ENCODE measurements around the gene SCAMP4. TPM values are rescaled to one million over a fixed set of nuclear protein-coding genes. Genes with fewer than 3 reads are reported as not detected.

SCAMP4 gene
- total RNA-seq, 1 donor from 2014 or later = 65.0 TPM

GRCh38 chr19:1953441-1954094, 48.4 kb downstream of the SCAMP4 start:
- no peak for TF ChIP-seq CTCF (IDR thresholded peaks at IDR 0.05)
- intact Hi-C loops (cut with DNase I) = no loop called here
- Histone ChIP-seq H3K36me3 (peaks cover 11% of the 10 kb centered on the region), H3K4me3 (no peak overlapping the region), H3K27me3 (ENCODE audit: low read depth) (no peaks in the 10 kb centered on the region), H3K27ac (no peak overlapping the region), H3K9me3 (no peaks in the 10 kb centered on the region), H3K4me1 (no peaks in the 10 kb centered on the region)
- ATAC-seq = no peak
- no peak for DNase-seq

- intact Hi-C loops (cut with DNase I) = no loop called here
- no peak for ATAC-seq
Observed at GRCh38 chr19:1954532-1954933, 49.3 kb downstream of the SCAMP4 start.

GRCh38 chr19:1955171-1956121, 50.2 kb downstream of the SCAMP4 start:
- Histone ChIP-seq H3K27ac (no peak overlapping the region), H3K9me3 (no peaks in the 10 kb centered on the region), H3K27me3 (ENCODE audit: low read depth) (no peaks in the 10 kb centered on the region), H3K4me3 (no peak overlapping the region), H3K36me3 (peaks cover 11% of the 10 kb centered on the region), H3K4me1 (no peaks in the 10 kb centered on the region)
- no peak for TF ChIP-seq CTCF (IDR thresholded peaks at IDR 0.05)
- DNase-seq = no peak
- peak in 1 of 2 donors; percentile 3 for ATAC-seq
- intact Hi-C loops (cut with DNase I) = no loop called here

More at GRCh38 chr19:1954532-1954933, 49.3 kb downstream of the SCAMP4 start:
- no peaks in the 10 kb centered on the region for H3K4me1 ChIP-seq
- no peak overlapping the region for H3K4me3 ChIP-seq
- no peaks in the 10 kb centered on the region for H3K9me3 ChIP-seq
- H3K27me3 ChIP-seq (ENCODE audit: low read depth) = no peaks in the 10 kb centered on the region
- DNase-seq = no peak
- H3K36me3 ChIP-seq = peaks cover 11% of the 10 kb centered on the region
- no peak overlapping the region for H3K27ac ChIP-seq
- TF ChIP-seq CTCF (IDR thresholded peaks at IDR 0.05) = no peak

- Histone ChIP-seq H3K27me3 (ENCODE audit: low read depth) (no peaks in the 10 kb centered on the region), H3K9me3 (no peaks in the 10 kb centered on the region), H3K4me3 (no peak overlapping the region), H3K36me3 (peaks cover 11% of the 10 kb centered on the region), H3K4me1 (no peaks in the 10 kb centered on the region), H3K27ac (no peak overlapping the region)
- no peak for TF ChIP-seq CTCF (IDR thresholded peaks at IDR 0.05)
- ATAC-seq (no peak), DNase-seq (no peak)
- intact Hi-C loops (cut with DNase I) = no loop called here
Observed at GRCh38 chr19:1956122-1956494, 50.9 kb downstream of the SCAMP4 start.

GRCh38 chr19:1956868-1957492, 51.8 kb downstream of the SCAMP4 start:
- H3K27ac ChIP-seq = no peak overlapping the region
- H3K9me3 ChIP-seq = no peaks in the 10 kb centered on the region
- peaks cover 11% of the 10 kb centered on the region for H3K36me3 ChIP-seq
- TF ChIP-seq CTCF (IDR thresholded peaks at IDR 0.05) = no peak
- no peak for ATAC-seq
- H3K4me1 ChIP-seq = no peaks in the 10 kb centered on the region
- DNase-seq = no peak
- intact Hi-C loops (cut with DNase I) = no loop called here
- no peak overlapping the region for H3K4me3 ChIP-seq
- no peaks in the 10 kb centered on the region for H3K27me3 ChIP-seq (ENCODE audit: low read depth)
